ENCODE data around the gene APOBEC3A. TPM values are rescaled to one million over a fixed set of nuclear protein-coding genes. Genes with fewer than 3 reads are reported as not detected.
"Not testable (repeated sequence)": the region's sequence is repeated elsewhere in the genome, so short reads cannot be mapped to it uniquely, and the experiment has no call there.

The APOBEC3A gene
- polyA plus RNA-seq, 1 of the 3 experiments (the other 2 are of a cell fraction), result not detected

- TF ChIP-seq REST (IDR thresholded peaks at IDR 0.05; ENCODE audit: low read depth, low read length), result no peak
Measured at GRCh38 chr22:39007177-39007576, 49.8 kb downstream of the APOBEC3A start (continued).

GRCh38 chr22:39008271-39008850 is 51.0 kb downstream of the APOBEC3A start:
- DNase-seq; H3K36me3 ChIP-seq (replicated peaks in 1 of 2; ENCODE audit: control insufficient read depth in 1 of 2, insufficient read depth in 2 of 2, low read length in 1 of 2); H3K9me2 ChIP-seq; H3K79me2 ChIP-seq (ENCODE audit: insufficient read depth); CTCF ChIA-PET; H2AFZ ChIP-seq (ENCODE audit: low read depth); H3K4me3 ChIP-seq (ENCODE audit: low read depth in 2 of 2, low read length in 1 of 2); H3K9me3 ChIP-seq; H3K27me3 ChIP-seq (ENCODE audit: insufficient read depth); H3K4me1 ChIP-seq (ENCODE audit: control insufficient read depth in 1 of 2, insufficient read depth in 2 of 2, low read depth in 1 of 2, low read length in 1 of 2); H3K27ac ChIP-seq (ENCODE audit: low read depth in 2 of 2, low read length in 1 of 2); H3K4me2 ChIP-seq; H3K9ac ChIP-seq; H3F3A ChIP-seq (replicated peaks; ENCODE audit: insufficient read depth); H4K20me1 ChIP-seq (ENCODE audit: insufficient read depth); POLR2A ChIA-PET: not testable (repeated sequence)
- WGBS (ENCODE audit: low lambda C conversion rate), result 77% methylated on average over 7 of the region's 8 CpGs

- Histone ChIP-seq H3K4me1 (ENCODE audit: control insufficient read depth in 1 of 2, insufficient read depth in 2 of 2, low read depth in 1 of 2, low read length in 1 of 2) (peaks cover 0 to 4% of the 10 kb centered on the region in 2 experiments; a peak in 1 of 4 replicates), H3K27ac (ENCODE audit: low read depth in 2 of 2, low read length in 1 of 2) (no peak overlapping the region), H2AFZ (ENCODE audit: low read depth) (no peak overlapping the region), H3K9ac (no peak overlapping the region), H3K9me2 (no peaks in the 10 kb centered on the region), H4K20me1 (ENCODE audit: insufficient read depth) (no peaks in the 10 kb centered on the region), H3K79me2 (ENCODE audit: insufficient read depth) (peaks cover 14% of the 10 kb centered on the region; the same call in 1 of the 2 replicates), H3K36me3 (replicated peaks in 1 of 2; ENCODE audit: control insufficient read depth in 1 of 2, insufficient read depth in 2 of 2, low read length in 1 of 2) (no peaks in the 10 kb centered on the region), H3F3A (replicated peaks; ENCODE audit: insufficient read depth) (no peaks in the 10 kb centered on the region), H3K4me2 (no peak overlapping the region), H3K9me3 (no peaks in the 10 kb centered on the region), H3K27me3 (ENCODE audit: insufficient read depth) (no peaks in the 10 kb centered on the region), H3K4me3 (ENCODE audit: low read depth in 2 of 2, low read length in 1 of 2) (no peak overlapping the region)
- 86% methylated on average over 15 of the region's 15 CpGs for WGBS (ENCODE audit: low lambda C conversion rate)
- ChIA-PET CTCF (no interaction called here), POLR2A (no interaction called here)
- DNase-seq, result no peak
- TF ChIP-seq TAF1 (IDR thresholded peaks at IDR 0.05; ENCODE audit: borderline replicate concordance, low read depth, low read length) (no peak), RXRA (IDR thresholded peaks at IDR 0.05; ENCODE audit: borderline replicate concordance, low read depth) (no peak), FOXJ3 (CRISPR knock-in tag; IDR thresholded peaks at IDR 0.05) (no peak), NFIC (IDR thresholded peaks at IDR 0.05; ENCODE audit: borderline replicate concordance) (no peak), SMC3 (IDR thresholded peaks at IDR 0.05; ENCODE audit: low read depth, low read length) (no peak)
Measured at GRCh38 chr22:39010946-39011345, 53.5 kb downstream of the APOBEC3A start.

Other genes with a start within 250 kb of the APOBEC3A start
- gene SUN2, start 201.6 kb upstream of the APOBEC3A start, polyA plus RNA-seq (2012; rRNA removed), result 9.0 and 10.2 TPM in 2 replicates
- gene DNAL4, start 163.5 kb upstream of the APOBEC3A start, polyA plus RNA-seq (2012; rRNA removed), result 15.1 and 17.6 TPM in 2 replicates
- 1.1 and 1.2 TPM in 2 replicates for gene NPTXR, start 113.6 kb upstream of the APOBEC3A start, polyA plus RNA-seq (2012; rRNA removed)
- 3.4 and 5.4 TPM in 2 replicates for gene CBX6, start 85.4 kb upstream of the APOBEC3A start, polyA plus RNA-seq (2012; rRNA removed)
- gene APOBEC3B, start 24.7 kb downstream of the APOBEC3A start, polyA plus RNA-seq (2012; rRNA removed), result not detected in 2 replicates
- gene APOBEC3C, start 56.6 kb downstream of the APOBEC3A start, polyA plus RNA-seq (2012; rRNA removed), result 11.7 and 12.4 TPM in 2 replicates
- gene APOBEC3D, start 63.5 kb downstream of the APOBEC3A start, polyA plus RNA-seq (2012; rRNA removed), result 0.21 and 0.37 TPM in 2 replicates
- gene APOBEC3F, start 83.3 kb downstream of the APOBEC3A start, polyA plus RNA-seq (2012; rRNA removed), result 3.8 and 4.3 TPM in 2 replicates
- gene APOBEC3G, start 119.7 kb downstream of the APOBEC3A start, polyA plus RNA-seq (2012; rRNA removed), result 0.11 TPM in 1 of 2 replicates, not detected in the other
- 0.18 and 0.49 TPM in 2 replicates for gene APOBEC3H, start 139.6 kb downstream of the APOBEC3A start, polyA plus RNA-seq (2012; rRNA removed)
- gene CBX7, start 195.1 kb downstream of the APOBEC3A start, polyA plus RNA-seq (2012; rRNA removed), result 2.3 and 2.7 TPM in 2 replicates